Measurements from ENCODE around the gene SOD2.

Gene SOD2

DNA sequence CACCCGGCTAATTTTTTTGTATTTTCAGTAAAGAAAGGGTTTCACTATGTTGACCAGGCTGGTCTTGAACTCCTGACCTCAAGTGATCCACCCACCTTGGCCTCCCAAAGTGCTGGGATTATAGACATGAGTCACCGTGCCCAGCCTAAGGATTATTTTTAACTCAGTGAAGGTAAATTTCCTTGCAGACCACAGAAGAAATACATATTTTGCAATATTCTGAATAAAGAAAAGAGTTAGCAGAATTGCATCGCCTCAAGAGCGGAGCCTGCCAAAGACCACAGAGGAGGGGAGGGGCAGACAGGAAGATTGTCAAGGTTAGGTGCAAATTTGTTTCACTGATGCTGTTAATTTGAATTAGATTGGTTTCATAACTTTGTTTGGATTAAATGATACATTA lies 47.4 kb downstream of the SOD2 start:
- Mint-ChIP-seq H3K9me3 (peaks cover 7% of the 10 kb centered on the region), H3K4me1 (peaks cover 5% of the 10 kb centered on the region), H3K27me3 (no peaks in the 10 kb centered on the region), H3K27ac (no peak overlapping the region), H3K4me3 (no peak overlapping the region), H3K36me3 (peaks cover 22% of the 10 kb centered on the region)
- no peak for ATAC-seq
